K562 (cell line): ENCODE results near the gene CDCA5. TPM values are rescaled to one million over a fixed set of nuclear protein-coding genes. Genes with fewer than 3 reads are reported as not detected.

ENCODE experiments used
- ATAC-seq: fragments of 200-7000 bp; cut with Tn5 transposase; 3 replicates; pipeline ENCODE4 v1.9.1; 2020; ENCODE audit warnings: moderate library complexity
- BruUV-seq: library from RNA; stranded (reverse); fragments of 400-500 nt; replicated peaks from 2 replicates; lab custom pipeline; 2021; lab: Mats Ljungman, UMichigan
- CTCF ChIA-PET: fragments of 300-600 bp; formaldehyde crosslinking; extraction: SDS; loops from one replicate; lab custom pipeline; 2021; ENCODE audit warnings: low intra/inter-chr PET ratio; lab: Yijun Ruan, JAX
- POLR2A ChIA-PET: fragments of 300-600, 350-650 bp; sonication (Branson Sonifier 250); formaldehyde crosslinking; extraction: SDS; loops from one replicate; lab custom pipeline; 2021; ENCODE audit warnings: antibody characterized with exemption, inconsistent platforms; lab: Yijun Ruan, JAX
- DNase-seq, 4 experiments: peaks; one replicate each; pipeline versions ENCODE4 v3.0.0 to v3.0.0-alpha.2; 2011 to 2018; ENCODE audit warnings: low spot score in 3 of 4, mixed read lengths in 3 of 4; ENCODE audit errors: extremely low read depth in 1 of 4
- FAIRE-seq: peaks from 2 replicates; lab custom pipeline; 2011; peaks lifted over from hg19 to GRCh38; lab: Jason Lieb, UNC
- H2AFZ ChIP-seq: 2 replicates; pipeline ENCODE4 v1.6.0; 2011; ENCODE audit warnings: low read depth, low read length, control low read depth, inconsistent platforms
- H3K27ac ChIP-seq: fragments of 200-600 bp; 3 replicates; pipeline ENCODE4 v1.8.0; 2011; ENCODE audit warnings: low read depth, mild to moderate bottlenecking, control low read depth, inconsistent platforms, low read length, moderate library complexity, mixed read lengths; ENCODE audit errors: extremely low read depth
- H3K27me3 ChIP-seq, 2 experiments: fragments of 300-600 bp in 1 of 2; 2 replicates in 1 of 2; 3 replicates in 1 of 2; pipeline versions ENCODE4 v1.6.0 to v1.8.0; 2011; ENCODE audit warnings: inconsistent platforms in 2 of 2, low read length in 2 of 2, mild to moderate bottlenecking in 1 of 2, mixed read lengths in 1 of 2, moderate library complexity in 1 of 2; ENCODE audit not compliant: control insufficient read depth in 2 of 2, insufficient read depth in 2 of 2
- H3K36me3 ChIP-seq: fragments of 300-600 bp; 3 replicates; pipeline ENCODE4 v1.8.0; 2011; ENCODE audit warnings: mild to moderate bottlenecking, low read length, inconsistent platforms; ENCODE audit not compliant: control insufficient read depth, insufficient read depth
- H3K4me1 ChIP-seq, 2 experiments: fragments of 200-600 bp in 1 of 2; replicated peaks in 1 of 2; 2 replicates in 1 of 2; 3 replicates in 1 of 2; pipeline versions ENCODE4 v1.5.1 to v1.8.0; 2011; ENCODE audit warnings: inconsistent platforms in 2 of 2, low read length in 2 of 2, mild to moderate bottlenecking in 1 of 2, mixed read lengths in 1 of 2, moderate library complexity in 1 of 2; ENCODE audit not compliant: control insufficient read depth in 2 of 2, insufficient read depth in 2 of 2
- H3K4me2 ChIP-seq: 2 replicates; pipeline ENCODE4 v1.6.1; 2011; ENCODE audit warnings: low read length, control low read depth, inconsistent platforms, mixed read lengths; ENCODE audit not compliant: insufficient read depth
- H3K4me3 ChIP-seq: fragments of 200-600 bp; sonication (generic), shearing (Covaris generic); 2 replicates; pipeline ENCODE4 v1.5.1; 2016; ENCODE audit warnings: control low read depth, inconsistent platforms
- H3K79me2 ChIP-seq: fragments of 200-600 bp; 3 replicates; pipeline ENCODE4 v1.8.0; 2011; ENCODE audit warnings: low read length, inconsistent platforms; ENCODE audit not compliant: control insufficient read depth, insufficient read depth
- H3K9ac ChIP-seq, 2 experiments: 2 replicates each; pipeline versions ENCODE4 v1.6.0 to v1.6.1; 2011; ENCODE audit warnings: low read depth in 2 of 2, low read length in 2 of 2, control low read depth in 1 of 2, inconsistent platforms in 1 of 2, mild to moderate bottlenecking in 1 of 2, mixed read lengths in 1 of 2; ENCODE audit not compliant: insufficient read depth in 1 of 2
- H3K9me1 ChIP-seq: one replicate; pipeline ENCODE4 v1.6.0; 2011; ENCODE audit warnings: inconsistent platforms, mild to moderate bottlenecking, low read length, moderate library complexity; ENCODE audit not compliant: control insufficient read depth, insufficient read depth
- H3K9me3 ChIP-seq: replicated peaks from 2 replicates; pipeline ENCODE4 v1.5.1; 2011; ENCODE audit warnings: low read depth, low read length, inconsistent platforms; ENCODE audit not compliant: control insufficient read depth, insufficient read depth
- H4K20me1 ChIP-seq: replicated peaks from 2 replicates; pipeline ENCODE4 v1.6.1; 2011; ENCODE audit warnings: low read length, inconsistent platforms, mixed read lengths; ENCODE audit not compliant: control insufficient read depth, insufficient read depth
- ARID1B ChIP-seq: fragments of 450-650 bp; IDR thresholded peaks from 2 replicates; pipeline ENCODE4 v1.6.1; 2016; ENCODE audit warnings: antibody characterized with exemption, mild to moderate bottlenecking, inconsistent platforms
- HMG20B ChIP-seq: fragments of 250-450 bp; sonication (Bioruptor Pico); IDR thresholded peaks from 2 replicates; pipeline ENCODE4 v1.5.0; 2021; ENCODE audit warnings: mild to moderate bottlenecking
- KAT7 ChIP-seq: sonication (generic); formaldehyde crosslinking; IDR thresholded peaks from 2 replicates; pipeline ENCODE4 v1.8.0; 2022; ENCODE audit warnings: missing genetic modification reagents, mild to moderate bottlenecking, borderline replicate concordance
- KLF1 ChIP-seq: fragments of 450-650 bp; IDR thresholded peaks from 2 replicates; pipeline ENCODE4 v1.6.1; 2016; ENCODE audit warnings: missing genetic modification characterization, missing compliant biosample characterization
- LARP7 ChIP-seq: fragments of 450-650 bp; IDR thresholded peaks from 2 replicates; pipeline ENCODE4 v1.6.1; 2016
- MBD2 ChIP-seq: sonication (generic); IDR thresholded peaks from 2 replicates; pipeline ENCODE4 v1.6.1; 2016; ENCODE audit warnings: low read depth, borderline replicate concordance
- MIER1 ChIP-seq: fragments of 450-650 bp; IDR thresholded peaks from 2 replicates; pipeline ENCODE4 v1.6.1; 2016; ENCODE audit warnings: antibody characterized with exemption, mild to moderate bottlenecking, low read depth
- MTA3 ChIP-seq: fragments of 450-650 bp; formaldehyde crosslinking; IDR thresholded peaks from 2 replicates; pipeline ENCODE4 v1.6.1; 2017; ENCODE audit warnings: mild to moderate bottlenecking, borderline replicate concordance
- POLR2AphosphoS5 ChIP-seq: IDR thresholded peaks from 2 replicates; pipeline ENCODE4 v1.6.1; 2011; ENCODE audit warnings: mild to moderate bottlenecking, low read depth, low read length, moderate library complexity; ENCODE audit not compliant: control insufficient read depth, insufficient read depth
- PRPF4 ChIP-seq: fragments of 200-400 bp; formaldehyde crosslinking; IDR thresholded peaks from one replicate; pipeline ENCODE4 v1.6.1; 2017; ENCODE audit warnings: low read length, low read depth, mild to moderate bottlenecking; ENCODE audit not compliant: insufficient read depth, poor library complexity, severe bottlenecking
- SP2 ChIP-seq: IDR thresholded peaks from 2 replicates; pipeline ENCODE4 v1.6.1; 2011; ENCODE audit warnings: mild to moderate bottlenecking, low read depth, low read length, moderate library complexity; ENCODE audit not compliant: poor library complexity, severe bottlenecking; ENCODE audit errors: extremely low read depth
- SRF ChIP-seq, 2 experiments: fragments of 250-450, 450-650 bp in 1 of 2; sonication (Bioruptor Pico) in 1 of 2; sonication (generic) in 1 of 2; formaldehyde crosslinking; IDR thresholded peaks; 2 replicates each; pipeline versions ENCODE4 v1.5.0 to v1.5.1; 2020 to 2022; ENCODE audit warnings: mild to moderate bottlenecking in 1 of 2, missing genetic modification reagents in 1 of 2
- TARDBP ChIP-seq: fragments of 450-650 bp; IDR thresholded peaks from 2 replicates; pipeline ENCODE4 v1.6.1; 2016
- TGIF2 ChIP-seq: sonication (generic); formaldehyde crosslinking; IDR thresholded peaks from 2 replicates; pipeline ENCODE4 v1.8.1; 2022; ENCODE audit warnings: mild to moderate bottlenecking, missing genetic modification reagents, moderate library complexity
- ZNF76 ChIP-seq: fragments of 250-450 bp; sonication (Bioruptor Pico); IDR thresholded peaks from 2 replicates; pipeline ENCODE4 v1.4.0; 2020; ENCODE audit warnings: mild to moderate bottlenecking, moderate library complexity, borderline replicate concordance
- WGBS: fragments of 100-300 bp; shearing (Covaris generic); methylation state at CpG from one replicate; pipeline ENCODE4 v1.1.6; 2016; ENCODE audit warnings: low coverage, mixed read lengths; ENCODE audit not compliant: insufficient coverage; ENCODE audit errors: missing lambda C conversion rate; 5-methylcytosine and 5-hydroxymethylcytosine counted together
- in situ Hi-C: fragments of 300-500 bp; cut with MboI; formaldehyde crosslinking; loops from 4 replicates; pipeline ENCODE4 v1.15.0; 2018; ENCODE audit warnings: inconsistent platforms, mixed read lengths
- intact Hi-C: fragments of 100-400 bp; cut with micrococcal nuclease; formaldehyde crosslinking; loops from 2 replicates; pipeline ENCODE4 v1.14.2; 2022
- polyA plus RNA-seq, 8 experiments: library from polyadenylated mRNA; depleted of rRNA in 4 of 8; stranded (reverse) in 5 of 8; unstranded in 3 of 8; fragments of >200 nt; fragmentation: Nextera tagmentation in 2 of 8; fragmentation: Illumina TruSeq in 1 of 8; extraction: Ambion mirVana in 2 of 8; extraction: Trizol in 1 of 8; gene quantifications; 2 replicates each; pipeline versions ENCODE4 v1.2.1 to v1.2.3, GENCODE V29; 2011 to 2014; ENCODE audit warnings: inconsistent platforms in 1 of 8, missing spikeins in 1 of 8
- total RNA-seq, 7 experiments: library from RNA; depleted of rRNA in 6 of 7; stranded (reverse); fragments of >200 nt in 6 of 7; fragmentation: Illumina TruSeq in 2 of 7; extraction: Trizol in 2 of 7; gene quantifications; 2 replicates each; pipeline versions ENCODE4 v1.2.1 to v1.2.3, GENCODE V29; 2011 to 2021; ENCODE audit warnings: low replicate concordance in 1 of 7
- TF ChIP-seq, protein P1 (sequence below): fragments of 250-450 bp; sonication (Bioruptor Pico); IDR thresholded peaks from 2 replicates; pipeline ENCODE4 v1.6.1; 2021; ENCODE audit warnings: mild to moderate bottlenecking
- TF ChIP-seq, protein P2 (sequence below), 2 experiments: fragments of 450-650 bp; conservative IDR thresholded peaks; 2 replicates each; pipeline ENCODE4 v1.6.1; 2017; ENCODE audit warnings: mild to moderate bottlenecking in 2 of 2, moderate library complexity in 2 of 2
- TF ChIP-seq, protein P3 (sequence below): sonication (generic); formaldehyde crosslinking; IDR thresholded peaks from 2 replicates; pipeline ENCODE4 v1.8.0; 2022; ENCODE audit warnings: mild to moderate bottlenecking, missing genetic modification reagents

CDCA5 gene
- total and polyA plus RNA-seq, 9 of the 15 experiments (the other 6 are each of a cell fraction or from before 2014, with no cell fraction given), result 18.9 to 94.3 (median 64.6) TPM

DNA sequence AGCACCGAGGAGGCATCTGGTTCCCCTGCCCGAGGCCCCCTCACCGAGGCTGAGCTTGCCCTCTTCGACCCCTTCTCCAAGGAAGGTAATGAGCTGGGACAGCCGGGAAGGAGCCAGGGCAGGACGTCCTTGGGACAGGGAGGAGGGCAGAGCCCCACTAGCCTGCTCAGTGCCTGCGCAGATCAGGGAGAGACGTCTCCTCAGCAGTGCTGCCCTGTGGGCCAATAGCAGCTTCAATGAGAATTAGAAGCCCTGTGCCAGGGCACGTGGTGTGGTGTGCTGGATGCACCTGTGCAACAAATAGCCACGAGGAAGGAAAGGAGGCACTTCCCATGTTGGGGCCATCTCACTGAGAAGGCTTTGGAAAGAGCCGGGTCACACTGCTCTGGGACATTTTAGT, 48.3 kb downstream of the CDCA5 start:
- Histone ChIP-seq H3K27ac (no peak overlapping the region), H3K4me3 (no peak overlapping the region), H3K4me1 (peaks cover 5 to 18% of the 10 kb centered on the region in 2 experiments; a peak in 3 of 5 replicates), H3K27me3 (no peaks in the 10 kb centered on the region), H3K9me3 (no peaks in the 10 kb centered on the region), H3K79me2 (no peaks in the 10 kb centered on the region), H3K9me1 (no peaks in the 10 kb centered on the region), H3K36me3 (peaks cover 24% of the 10 kb centered on the region; the same call in 1 of the 3 replicates), H3K9ac (peak overlapping the region in 1 of 2 experiments; percentile 50; a peak in 1 of 4 replicates), H4K20me1 (no peaks in the 10 kb centered on the region), H2AFZ (no peak overlapping the region), H3K4me2 (no peak overlapping the region)
- no peak for ATAC-seq
- ChIA-PET POLR2A (interaction anchor here (0.6 to 0.8 kb wide), 2 partner anchors 63 to 82 kb away, joined by 3 to 4 read pairs; partner anchors contain the start of gene ZNHIT2), CTCF (no interaction called here)
- 59% methylated on average over 10 of the region's 11 CpGs for WGBS
- DNase-seq, result no peak
- BruUV-seq, result no TSS peak
- in situ Hi-C loops (no loop called here), intact Hi-C loops (no loop called here)
- FAIRE-seq, result no peak
- TF ChIP-seq MIER1 (no peak), MTA3 (no peak), TGIF2 (CRISPR knock-in tag) (no peak), MBD2 (no peak), LARP7 (no peak), SP2 (no peak), KLF1 (tag) (no peak), HMG20B (CRISPR knock-in tag) (no peak), ZNF76 (CRISPR knock-in tag) (no peak), SRF (CRISPR knock-in tag; IDR thresholded peaks at IDR 0.05) (no peak), TARDBP (no peak), PRPF4 (no peak), KAT7 (CRISPR knock-in tag) (no peak), ARID1B (no peak), POLR2AphosphoS5 (no peak)
- TF ChIP-seq, protein P1, sequence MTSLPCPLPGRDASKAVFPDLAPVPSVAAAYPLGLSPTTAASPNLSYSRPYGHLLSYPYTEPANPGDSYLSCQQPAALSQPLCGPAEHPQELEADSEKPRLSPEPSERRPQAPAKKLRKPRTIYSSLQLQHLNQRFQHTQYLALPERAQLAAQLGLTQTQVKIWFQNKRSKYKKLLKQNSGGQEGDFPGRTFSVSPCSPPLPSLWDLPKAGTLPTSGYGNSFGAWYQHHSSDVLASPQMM, result no peak
- TF ChIP-seq, protein P2, sequence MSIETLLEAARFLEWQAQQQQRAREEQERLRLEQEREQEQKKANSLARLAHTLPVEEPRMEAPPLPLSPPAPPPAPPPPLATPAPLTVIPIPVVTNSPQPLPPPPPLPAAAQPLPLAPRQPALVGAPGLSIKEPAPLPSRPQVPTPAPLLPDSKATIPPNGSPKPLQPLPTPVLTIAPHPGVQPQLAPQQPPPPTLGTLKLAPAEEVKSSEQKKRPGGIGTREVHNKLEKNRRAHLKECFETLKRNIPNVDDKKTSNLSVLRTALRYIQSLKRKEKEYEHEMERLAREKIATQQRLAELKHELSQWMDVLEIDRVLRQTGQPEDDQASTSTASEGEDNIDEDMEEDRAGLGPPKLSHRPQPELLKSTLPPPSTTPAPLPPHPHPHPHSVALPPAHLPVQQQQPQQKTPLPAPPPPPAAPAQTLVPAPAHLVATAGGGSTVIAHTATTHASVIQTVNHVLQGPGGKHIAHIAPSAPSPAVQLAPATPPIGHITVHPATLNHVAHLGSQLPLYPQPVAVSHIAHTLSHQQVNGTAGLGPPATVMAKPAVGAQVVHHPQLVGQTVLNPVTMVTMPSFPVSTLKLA (conservative IDR thresholded peaks at IDR 0.05), result no peak
- TF ChIP-seq, protein P3, sequence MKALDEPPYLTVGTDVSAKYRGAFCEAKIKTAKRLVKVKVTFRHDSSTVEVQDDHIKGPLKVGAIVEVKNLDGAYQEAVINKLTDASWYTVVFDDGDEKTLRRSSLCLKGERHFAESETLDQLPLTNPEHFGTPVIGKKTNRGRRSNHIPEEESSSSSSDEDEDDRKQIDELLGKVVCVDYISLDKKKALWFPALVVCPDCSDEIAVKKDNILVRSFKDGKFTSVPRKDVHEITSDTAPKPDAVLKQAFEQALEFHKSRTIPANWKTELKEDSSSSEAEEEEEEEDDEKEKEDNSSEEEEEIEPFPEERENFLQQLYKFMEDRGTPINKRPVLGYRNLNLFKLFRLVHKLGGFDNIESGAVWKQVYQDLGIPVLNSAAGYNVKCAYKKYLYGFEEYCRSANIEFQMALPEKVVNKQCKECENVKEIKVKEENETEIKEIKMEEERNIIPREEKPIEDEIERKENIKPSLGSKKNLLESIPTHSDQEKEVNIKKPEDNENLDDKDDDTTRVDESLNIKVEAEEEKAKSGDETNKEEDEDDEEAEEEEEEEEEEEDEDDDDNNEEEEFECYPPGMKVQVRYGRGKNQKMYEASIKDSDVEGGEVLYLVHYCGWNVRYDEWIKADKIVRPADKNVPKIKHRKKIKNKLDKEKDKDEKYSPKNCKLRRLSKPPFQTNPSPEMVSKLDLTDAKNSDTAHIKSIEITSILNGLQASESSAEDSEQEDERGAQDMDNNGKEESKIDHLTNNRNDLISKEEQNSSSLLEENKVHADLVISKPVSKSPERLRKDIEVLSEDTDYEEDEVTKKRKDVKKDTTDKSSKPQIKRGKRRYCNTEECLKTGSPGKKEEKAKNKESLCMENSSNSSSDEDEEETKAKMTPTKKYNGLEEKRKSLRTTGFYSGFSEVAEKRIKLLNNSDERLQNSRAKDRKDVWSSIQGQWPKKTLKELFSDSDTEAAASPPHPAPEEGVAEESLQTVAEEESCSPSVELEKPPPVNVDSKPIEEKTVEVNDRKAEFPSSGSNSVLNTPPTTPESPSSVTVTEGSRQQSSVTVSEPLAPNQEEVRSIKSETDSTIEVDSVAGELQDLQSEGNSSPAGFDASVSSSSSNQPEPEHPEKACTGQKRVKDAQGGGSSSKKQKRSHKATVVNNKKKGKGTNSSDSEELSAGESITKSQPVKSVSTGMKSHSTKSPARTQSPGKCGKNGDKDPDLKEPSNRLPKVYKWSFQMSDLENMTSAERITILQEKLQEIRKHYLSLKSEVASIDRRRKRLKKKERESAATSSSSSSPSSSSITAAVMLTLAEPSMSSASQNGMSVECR (CRISPR knock-in tag), result no peak
